HG03442 (cell line): ENCODE data around the gene TWIST2.

Experiments
- ATAC-seq: cut with Tn5 transposase; IDR thresholded peaks from one replicate; pipeline ENCODE4 v1.9.1; 2021; ENCODE audit warnings: mild to moderate bottlenecking, moderate library complexity; ENCODE audit not compliant: unreplicated experiment

Gene TWIST2

DNA sequence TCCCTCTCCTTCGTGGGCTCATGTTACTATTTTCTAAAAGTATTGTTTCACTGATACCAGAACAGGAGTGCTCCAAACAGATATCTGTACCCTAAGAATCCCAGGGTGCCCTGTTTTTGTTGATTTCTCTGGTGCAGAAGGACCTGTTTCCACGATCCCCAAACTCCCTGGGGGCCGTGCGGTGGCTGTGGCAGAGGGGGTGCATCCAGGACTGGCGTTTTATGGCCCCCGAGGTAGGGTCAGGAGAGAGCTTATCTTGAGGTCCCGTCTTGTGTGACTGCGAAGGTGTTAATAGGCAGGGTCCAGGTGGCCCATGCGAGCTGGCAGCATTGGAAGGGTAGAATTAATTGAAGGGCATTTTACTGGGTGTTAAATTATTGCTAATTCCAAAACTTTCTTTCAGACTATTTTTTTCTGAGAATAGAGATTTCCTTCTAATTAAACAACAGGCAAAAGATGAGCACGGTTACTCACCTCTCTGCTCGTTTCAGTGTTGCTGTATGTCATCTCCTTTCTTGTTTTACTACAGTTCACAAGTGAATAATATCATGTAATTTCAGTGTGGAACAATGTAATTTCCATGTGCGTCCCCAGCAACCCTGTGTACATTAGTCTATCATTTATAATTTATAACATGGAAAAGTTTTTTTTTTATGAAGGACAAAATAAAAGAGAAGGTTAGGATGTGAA lies 8.2 kb downstream of the TWIST2 start:
- no peak for ATAC-seq

DNA sequence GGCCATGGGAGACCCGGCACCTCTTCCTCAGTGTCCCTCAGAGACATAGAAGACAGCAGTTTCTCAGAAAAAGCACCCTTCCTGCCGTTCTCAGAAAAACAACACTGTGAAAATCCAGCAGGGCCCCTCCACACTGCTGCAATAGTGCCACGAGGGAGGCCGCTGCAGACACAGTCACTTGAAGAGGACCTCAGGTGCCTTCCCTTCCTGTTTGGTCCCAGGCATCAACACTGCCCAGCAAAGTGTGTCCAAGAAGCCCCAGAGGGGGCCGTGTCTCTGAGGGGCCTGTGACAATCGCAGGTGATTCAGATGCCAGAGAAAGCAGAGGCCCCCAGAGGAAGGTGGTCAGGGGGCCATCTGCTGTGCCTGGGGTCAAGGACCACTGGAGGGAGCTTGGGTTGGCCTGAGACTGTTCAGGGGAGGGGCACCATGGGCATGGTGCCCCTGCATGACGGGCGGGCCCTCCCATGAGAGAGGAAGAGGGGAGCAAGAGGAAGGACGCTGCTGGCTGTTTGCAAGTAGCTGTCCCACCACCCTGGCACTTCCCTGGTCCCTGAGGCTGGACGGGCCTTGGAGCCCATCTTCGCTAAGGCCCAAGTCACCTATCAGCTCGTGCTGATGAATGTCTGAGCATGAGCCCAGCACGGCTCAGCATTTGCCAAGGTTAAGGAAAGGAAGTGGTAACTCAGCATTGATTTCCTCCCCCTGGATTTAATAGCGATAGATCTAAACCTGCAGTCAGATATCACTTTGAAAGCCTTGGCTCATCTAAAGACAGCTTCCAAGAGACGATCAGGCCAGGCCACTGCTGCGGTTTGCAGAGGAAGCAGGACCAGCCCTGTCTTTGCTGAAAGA lies 9.1 kb downstream of the TWIST2 start:
- ATAC-seq, result no peak

DNA sequence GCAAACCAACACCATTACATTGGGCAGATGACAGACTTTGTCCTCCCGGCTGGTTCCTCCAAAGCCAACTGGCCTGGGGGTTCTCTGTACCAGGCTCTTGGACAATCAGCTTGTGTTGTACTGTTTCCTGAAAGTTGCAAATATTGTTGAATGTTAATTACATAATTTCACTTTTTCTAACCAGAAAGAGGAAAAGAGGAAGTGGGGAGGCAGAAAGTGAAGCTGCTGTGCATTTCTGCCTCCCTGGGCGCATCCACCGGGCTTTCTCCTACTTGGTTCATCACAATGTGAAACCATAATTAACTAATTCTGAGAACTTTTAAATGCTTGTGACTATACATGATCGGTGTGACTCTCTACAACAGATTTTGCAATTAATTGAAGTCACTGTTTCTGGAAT lies 10.1 kb downstream of the TWIST2 start:
- no peak for ATAC-seq

DNA sequence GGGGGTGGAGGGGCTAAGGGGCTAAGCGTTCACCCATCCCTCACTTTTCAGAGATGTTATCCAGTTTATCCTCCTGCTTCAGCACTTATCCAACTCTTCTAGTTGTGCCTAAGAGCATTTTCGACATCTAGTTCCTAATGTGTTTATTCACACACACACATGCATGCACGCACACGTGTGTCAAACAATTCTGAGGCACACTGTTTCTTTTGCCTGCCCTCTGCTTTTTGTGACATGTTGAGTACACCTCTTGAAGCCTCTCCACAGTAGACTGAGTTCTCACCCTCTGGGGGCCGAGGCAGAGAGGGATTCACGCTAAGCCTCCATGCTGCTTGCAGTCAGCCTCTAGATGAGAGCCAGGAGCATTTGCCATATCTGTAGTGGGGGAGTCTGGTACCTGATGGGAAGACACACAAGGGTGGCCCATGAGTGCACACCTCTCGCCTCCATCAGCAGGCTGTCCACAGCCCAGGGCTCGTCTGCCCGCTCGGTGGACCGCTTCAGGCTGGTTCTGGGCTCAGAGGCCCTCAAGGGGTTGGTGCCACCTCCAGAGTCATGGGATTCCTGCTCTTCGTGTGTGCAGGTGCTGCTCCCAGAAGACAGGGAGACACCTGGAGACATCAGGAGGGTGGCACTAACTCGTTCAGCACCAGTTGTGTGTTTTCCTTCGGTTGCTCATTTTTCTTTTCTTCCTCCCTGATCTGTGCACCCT lies 11.9 kb downstream of the TWIST2 start:
- no peak for ATAC-seq

DNA sequence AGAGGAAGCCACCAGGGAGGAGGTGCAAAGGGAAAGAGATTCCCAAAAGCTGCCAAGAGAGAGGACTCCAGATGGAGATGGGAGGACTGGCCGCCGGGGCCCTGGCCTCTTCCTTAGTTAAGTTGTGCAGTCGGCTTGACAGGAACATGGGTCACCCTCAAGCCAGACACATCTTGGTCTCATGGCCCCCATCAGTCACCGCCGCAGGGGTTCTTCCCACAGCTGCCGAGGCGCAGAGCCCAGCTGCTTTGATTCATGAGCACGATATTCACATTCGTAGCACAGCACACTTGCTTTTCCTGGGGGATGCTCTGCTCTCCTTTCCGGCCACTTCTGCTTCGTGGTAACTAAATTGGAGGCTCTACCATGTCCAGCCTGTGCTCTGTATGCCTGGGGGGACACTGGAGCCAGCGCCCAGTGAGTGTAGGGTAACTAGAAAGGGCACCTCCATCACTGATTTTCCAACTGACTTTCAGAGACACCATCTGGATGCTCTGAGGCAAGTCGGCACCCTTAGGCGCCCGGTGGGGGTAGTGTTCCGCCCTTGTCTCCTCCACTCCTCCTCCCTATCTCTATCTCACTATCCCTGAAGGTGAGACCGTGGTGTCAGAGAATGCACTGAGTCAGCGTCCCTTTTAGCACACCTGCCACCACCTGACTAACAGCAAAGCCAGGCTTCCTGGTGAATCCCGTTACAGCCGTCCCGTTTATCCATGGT lies 13.3 kb downstream of the TWIST2 start:
- ATAC-seq, result no peak

DNA sequence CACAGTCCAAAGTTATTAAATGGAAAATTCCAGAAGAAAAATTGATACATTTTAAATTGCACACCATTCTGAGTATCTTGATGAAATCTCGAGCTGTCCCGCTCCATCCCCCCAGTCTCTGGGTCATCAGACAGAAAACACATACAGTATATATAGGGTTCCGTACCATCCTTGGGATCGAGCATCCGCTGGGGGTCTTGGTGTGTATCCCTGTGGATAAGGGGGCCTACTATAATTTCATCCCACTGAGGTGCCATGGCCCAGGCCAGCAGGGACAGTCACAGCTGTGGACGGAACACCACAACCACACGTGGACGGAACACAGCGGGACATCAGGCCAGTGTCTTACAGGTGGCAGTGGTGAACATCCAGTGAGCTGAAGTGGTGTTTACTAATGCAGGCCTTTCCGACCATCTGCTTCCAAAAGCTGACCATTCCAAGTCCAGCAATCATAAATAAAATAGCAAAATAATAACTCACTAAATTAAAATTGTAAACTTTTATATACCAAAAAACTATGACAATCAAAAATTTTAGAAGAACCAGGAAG lies 14.0 kb downstream of the TWIST2 start:
- ATAC-seq, result no peak

DNA sequence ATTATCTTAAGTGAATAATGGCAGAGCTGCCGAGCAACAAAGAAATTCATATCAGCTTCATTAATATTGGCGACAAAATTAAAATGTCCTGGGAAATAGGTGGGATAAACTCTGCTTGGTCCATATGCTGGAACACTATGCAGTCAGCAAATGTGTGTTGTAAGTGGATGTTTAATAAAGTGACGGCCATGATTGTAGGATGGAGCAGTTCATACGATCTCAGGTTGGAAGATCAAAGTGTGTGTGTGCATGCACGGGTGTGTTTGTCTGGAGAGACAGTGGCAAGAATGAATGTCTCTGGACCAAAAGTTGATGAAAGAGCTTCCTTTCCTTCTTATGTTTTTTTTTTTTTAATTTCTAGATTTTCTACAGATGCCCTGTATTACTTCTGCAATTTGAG lies 14.8 kb downstream of the TWIST2 start:
- ATAC-seq, result no peak

DNA sequence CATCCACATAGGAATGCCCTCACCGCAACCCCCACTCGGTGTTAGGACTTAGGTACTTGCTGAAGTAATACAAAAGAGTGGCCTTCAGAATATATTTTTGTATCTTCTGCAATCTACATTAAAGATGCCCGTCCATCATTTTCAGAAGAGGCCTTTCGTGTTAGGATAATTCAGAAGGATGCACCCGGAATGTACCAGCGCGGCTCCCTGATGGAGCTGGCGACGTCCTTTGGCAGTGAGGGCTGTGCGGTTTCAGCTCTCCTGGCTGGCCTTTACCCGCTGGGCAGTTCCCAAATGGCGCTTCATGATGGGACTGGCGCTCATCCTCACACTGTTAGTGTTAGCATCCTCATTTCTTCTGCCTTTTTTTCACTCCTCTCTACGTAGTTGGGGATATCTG lies 15.3 kb downstream of the TWIST2 start:
- ATAC-seq, result no peak

DNA sequence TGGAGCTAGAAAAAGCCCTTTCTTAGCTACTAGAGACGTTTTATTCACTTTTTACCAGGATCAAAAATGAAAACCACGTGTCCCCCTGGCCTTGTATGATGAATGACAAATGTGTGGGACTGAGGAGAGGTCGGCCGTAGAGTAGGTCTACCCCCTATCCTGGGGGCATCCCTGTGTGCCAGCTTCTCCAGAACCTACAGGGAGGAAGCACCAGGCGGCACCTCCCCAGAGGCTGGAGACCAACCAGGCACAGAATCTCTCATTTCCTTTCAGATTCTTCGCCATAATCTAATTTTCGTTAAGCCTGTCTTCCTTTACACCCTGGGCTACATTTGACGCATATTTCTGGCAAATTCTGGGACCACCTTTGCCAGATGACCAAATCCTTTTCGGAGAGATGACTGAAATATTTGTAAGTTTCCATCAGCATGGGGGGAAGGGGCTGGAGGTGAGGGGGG lies 15.9 kb downstream of the TWIST2 start:
- no peak for ATAC-seq

DNA sequence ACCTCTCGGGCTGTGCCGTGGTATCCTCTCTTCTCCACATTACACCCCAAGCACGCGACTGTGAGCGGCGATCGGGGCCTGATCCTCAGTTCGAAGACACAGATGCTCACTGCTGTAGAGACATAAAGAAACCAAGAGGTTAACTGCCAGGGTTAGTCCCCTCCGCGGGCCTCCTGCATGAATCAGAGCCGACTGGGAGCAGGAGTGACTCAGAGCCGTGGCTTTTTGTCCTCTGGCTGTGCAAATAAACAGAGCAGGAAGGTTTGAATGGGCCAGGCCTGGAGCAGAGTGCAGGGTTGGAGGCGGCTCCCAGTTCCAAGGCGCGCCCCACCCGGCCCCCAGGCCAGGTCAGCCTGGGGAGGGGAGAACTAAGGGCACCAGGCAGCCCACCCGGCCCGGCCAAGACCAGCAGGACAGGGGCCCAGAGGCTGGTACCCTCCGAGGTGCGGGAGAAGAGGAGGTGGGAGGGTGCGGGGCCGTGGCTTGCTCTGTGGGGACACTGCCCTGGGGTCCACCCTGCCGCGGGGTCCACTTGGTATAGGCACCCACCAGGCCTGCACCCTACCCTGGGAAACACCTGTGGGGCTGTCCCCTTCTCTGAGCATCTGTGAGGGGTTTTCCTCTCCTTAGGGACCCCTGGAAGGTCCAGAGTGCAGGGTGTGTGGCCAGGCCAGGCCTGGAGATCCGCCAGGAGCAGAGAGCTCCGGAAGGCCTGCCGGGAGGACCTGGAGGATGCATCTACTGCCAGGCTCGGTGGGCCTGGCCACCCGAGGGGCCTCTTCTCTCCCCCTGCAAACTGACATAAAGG lies 16.5 kb downstream of the TWIST2 start:
- no peak for ATAC-seq

DNA sequence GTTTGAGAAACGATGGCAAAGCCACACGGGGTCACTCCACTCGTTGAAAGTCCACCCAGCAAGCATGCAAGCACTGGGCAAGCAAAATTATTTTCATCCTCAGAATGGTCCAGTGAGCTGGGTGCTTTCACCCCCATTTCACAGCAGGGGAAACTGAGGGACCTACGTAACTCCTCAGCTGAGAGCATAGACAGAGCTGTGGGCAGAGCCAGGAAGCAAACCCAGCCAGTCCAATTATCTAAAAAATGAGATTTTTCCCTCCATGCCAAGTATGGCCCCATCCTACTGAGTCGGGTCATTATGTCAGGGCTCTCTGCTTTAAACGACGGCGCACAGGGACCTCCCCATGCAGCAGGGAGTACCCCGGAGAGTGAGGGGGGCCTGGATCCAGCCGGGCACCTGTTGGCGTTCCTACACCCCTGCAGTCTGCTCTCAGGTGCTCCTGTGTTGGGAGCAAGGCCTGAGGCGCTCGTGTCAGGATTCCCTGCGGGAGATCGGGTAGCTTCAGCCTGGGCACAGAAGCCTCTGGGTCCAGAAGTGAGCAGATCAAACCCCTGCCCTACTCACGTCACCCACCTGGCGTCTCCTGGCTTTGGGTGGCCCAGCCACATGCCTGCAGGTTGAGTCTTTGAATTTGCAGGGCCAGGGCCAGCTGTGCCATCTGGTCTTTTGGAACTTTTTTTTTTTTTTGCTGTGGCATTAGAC lies 17.3 kb downstream of the TWIST2 start:
- ATAC-seq, result no peak

DNA sequence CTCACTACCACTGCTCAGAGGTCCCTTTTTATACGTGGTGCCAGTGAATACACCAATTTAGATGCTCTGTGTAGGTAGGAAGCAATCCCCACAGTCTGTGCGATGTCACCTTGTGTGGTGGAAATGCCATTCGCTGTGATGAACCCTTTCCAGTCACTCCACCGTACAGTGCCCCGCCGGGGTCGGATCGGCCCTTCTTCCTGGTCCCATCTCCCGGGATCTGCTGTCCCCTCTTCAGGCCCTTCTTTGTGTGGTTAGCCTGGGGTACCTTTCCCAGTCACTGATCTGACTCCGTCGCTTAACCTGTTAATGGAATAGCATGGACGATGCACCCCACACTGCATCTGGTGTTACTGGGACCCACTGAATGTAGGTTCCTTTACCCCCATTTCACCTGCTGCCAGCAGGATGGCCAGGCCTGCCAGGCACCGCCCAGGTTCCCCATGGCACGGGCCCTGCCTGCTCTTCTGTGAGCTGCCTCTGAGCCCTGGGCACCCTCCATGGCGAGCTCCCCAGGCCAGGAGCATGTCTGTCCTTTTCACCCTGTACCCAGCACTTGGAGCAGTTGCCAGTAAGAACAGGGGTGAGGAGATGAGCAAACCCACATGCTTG lies 18.0 kb downstream of the TWIST2 start:
- no peak for ATAC-seq

DNA sequence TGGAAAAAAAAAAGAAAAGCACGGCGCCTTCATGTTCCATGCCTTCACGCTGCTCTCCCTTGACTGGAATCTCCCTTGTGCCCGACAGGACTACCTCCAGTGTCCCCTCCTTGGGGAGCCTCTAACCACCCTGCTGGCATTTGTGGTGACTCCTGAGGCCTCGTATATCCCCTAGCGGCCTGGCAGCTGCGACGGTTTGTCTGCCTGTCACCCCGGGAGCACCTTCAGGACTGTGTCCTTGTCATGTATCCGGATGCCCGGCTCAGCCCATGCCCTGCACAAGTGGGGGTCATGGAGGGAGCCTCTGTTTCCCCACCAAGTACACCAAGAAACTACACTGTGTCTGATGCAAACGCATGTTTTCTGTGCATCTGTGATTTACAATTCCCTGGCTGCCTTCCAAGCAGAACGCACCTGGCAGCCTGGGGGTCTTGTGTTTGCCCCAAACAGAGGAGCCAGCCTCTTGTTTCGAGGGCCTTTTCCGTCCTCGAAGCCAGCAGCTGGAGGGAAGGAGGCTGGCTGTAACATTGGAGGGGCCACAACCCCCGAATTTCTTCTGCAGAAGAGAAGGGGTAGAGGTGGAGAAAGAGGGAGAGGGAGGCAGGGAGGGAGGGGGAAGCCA lies 18.9 kb downstream of the TWIST2 start:
- no peak for ATAC-seq

DNA sequence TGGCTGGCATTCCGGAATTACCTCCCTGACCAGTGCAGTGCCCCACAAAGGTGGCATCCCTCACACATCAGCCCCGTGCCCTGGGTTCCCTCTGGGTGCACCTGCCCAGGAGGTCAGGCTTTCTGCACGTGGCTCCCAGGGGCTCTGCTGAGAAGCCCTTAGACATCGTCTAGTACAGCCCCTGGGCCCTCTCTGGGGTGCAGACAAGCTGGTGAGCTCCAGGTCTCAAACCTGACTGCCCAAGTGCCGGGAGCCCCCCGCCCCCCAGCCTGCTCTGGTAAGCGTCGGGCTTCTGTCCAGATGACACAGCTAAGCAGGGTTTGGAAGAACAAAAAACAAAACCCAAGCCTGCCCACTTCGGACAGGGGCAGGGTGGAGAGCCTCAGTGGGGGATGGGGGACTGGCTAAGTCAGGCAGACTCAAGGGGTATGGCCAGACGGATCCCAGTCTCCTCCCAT lies 20.2 kb downstream of the TWIST2 start:
- no peak for ATAC-seq

DNA sequence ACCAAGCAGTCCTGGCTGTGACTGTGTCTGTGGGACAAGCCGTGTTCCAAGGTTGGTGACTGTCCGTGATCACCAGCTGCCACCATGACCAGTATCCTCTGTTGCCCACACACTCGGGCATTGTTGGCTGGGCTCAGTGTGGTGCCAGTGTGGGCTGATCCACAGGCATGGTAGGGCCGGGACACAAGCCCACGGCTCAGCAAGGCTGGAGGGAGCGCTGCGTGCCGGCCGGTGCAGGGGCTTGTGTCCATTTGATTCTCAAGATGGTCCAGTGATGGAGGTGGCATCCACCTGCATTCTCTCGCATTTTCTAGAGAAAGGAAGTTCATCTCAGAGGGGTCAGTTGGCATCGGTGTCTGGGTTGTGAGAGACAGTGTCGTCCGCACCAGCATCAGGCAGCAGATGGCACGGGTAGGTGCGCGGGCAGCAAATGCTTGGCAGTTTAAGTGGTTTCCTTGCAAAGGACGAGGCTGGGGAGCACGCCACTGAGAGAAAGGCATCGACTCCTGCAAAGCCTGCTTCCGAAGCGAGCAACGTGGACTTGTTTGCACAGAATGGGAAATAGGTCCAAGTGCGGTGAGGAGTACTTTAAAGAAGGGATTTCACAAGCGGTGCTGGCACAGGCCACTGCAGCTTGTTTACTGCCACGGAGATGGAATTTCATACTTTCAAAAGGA lies 20.9 kb downstream of the TWIST2 start:
- no peak for ATAC-seq

DNA sequence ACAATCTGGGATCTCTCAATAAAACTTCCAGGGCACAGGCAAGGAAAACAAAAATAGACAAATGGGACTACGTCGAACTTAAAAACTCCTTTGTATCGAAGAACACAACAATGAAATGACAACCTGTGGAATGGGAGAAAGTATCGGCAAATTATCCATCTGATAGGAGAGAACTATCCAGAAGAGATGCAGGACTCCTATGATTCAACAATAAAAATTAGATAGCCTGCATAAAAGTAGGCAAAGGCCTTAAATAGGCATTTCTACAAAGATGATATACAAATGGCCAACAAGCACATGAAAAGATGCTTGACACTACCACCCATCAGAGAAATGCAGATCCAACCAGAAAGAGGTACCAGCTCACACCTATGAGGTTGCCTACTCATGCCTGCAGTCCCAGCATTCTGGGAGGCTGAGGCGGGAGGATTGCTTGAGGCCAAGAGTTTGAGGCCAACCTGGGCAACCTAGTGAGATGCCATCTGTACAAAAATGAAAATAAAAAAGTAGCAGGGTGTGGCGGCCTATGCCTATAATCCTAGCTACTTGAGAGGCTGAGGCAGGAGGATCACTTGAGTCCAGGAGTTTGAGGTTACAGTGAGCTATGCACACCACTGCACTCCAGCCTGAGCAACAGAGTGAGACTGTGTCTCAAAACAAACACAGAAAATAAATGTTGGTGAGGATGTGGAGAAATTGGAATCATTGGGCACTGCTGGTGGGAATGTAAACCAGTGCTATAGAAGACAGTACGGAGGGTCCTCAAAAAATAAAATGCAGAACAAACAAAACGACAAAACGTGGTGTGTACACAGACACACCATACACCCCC lies 21.6 kb downstream of the TWIST2 start:
- no peak for ATAC-seq

DNA sequence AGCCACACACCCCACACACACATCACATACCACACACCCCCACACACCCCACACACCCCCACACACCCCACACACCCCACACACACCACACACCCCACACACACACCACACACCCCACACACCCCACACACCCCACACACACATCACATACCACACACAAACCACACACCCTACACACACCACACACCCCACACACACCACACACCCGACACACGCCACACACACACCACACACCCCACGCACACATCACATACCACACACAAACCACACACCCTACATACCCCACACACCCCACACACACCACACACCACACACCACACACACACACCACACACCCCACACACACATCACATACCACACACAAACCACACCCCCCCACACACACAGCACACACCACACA lies 22.4 kb downstream of the TWIST2 start:
- no peak for ATAC-seq
